B cell (primary cell): ENCODE results near the gene CCND1. TPM values are rescaled to one million over a fixed set of nuclear protein-coding genes. Genes with fewer than 3 reads are reported as not detected.

Experiments
- ATAC-seq: fragments of 200-7000 bp; cut with Tn5 transposase; one replicate; pipeline ENCODE4 v1.10.0; 2021; ENCODE audit warnings: low read depth, mild to moderate bottlenecking, moderate number of reproducible peaks, moderate library complexity
- CTCF ChIA-PET: fragments of 350-600 bp; sonication (Branson Sonifier 250); formaldehyde crosslinking; loops from one replicate; lab custom pipeline; 2021; ENCODE audit warnings: antibody characterized with exemption, inconsistent platforms; lab: Charles Lee
- POLR2A ChIA-PET: fragments of 350-600 bp; sonication (Branson Sonifier 250); formaldehyde crosslinking; loops from one replicate; lab custom pipeline; 2021; ENCODE audit warnings: antibody characterized with exemption; lab: Charles Lee
- DNase-seq: peaks from one replicate; pipeline ENCODE4 v3.0.0; 2013
- H2AFZ ChIP-seq: 2 replicates; pipeline ENCODE4 v1.6.1; 2012; ENCODE audit warnings: mild to moderate bottlenecking, low read depth, low read length; ENCODE audit not compliant: insufficient read depth, poor library complexity, severe bottlenecking
- H3K27ac ChIP-seq, 2 donors: 1 replicate in 1 of 2; 2 replicates in 1 of 2; pipeline ENCODE4 v1.5.1; 2012 to 2013; ENCODE audit warnings: low read length in 2 of 2, mild to moderate bottlenecking in 2 of 2, moderate library complexity in 1 of 2
- H3K27me3 ChIP-seq, 4 experiments: fragments of 200-600 bp in 1 of 4; sonication (generic) in 1 of 4; replicated peaks in 1 of 4; 1 replicate in 2 of 4; 2 replicates in 2 of 4; pipeline versions ENCODE4 v1.6.1 to v1.7.0; 2013 to 2016; ENCODE audit warnings: low read length in 3 of 4, mild to moderate bottlenecking in 2 of 4, mixed read lengths in 1 of 4, moderate library complexity in 1 of 4; ENCODE audit not compliant: insufficient read depth in 4 of 4, control insufficient read depth in 3 of 4; ENCODE audit errors: control extremely low read depth in 1 of 4
- H3K36me3 ChIP-seq, 2 experiments: replicated peaks in 1 of 2; 1 replicate in 1 of 2; 2 replicates in 1 of 2; pipeline versions ENCODE4 v1.6.1 to v1.7.1; 2013; ENCODE audit warnings: low read length in 1 of 2; ENCODE audit not compliant: insufficient read depth in 2 of 2, control insufficient read depth in 1 of 2; ENCODE audit errors: control extremely low read depth in 1 of 2, extremely low read depth in 1 of 2
- H3K4me1 ChIP-seq, 2 donors: fragments of 200-600 bp in 1 of 2; sonication (generic) in 1 of 2; 1 replicate in 1 of 2; 2 replicates in 1 of 2; pipeline versions ENCODE4 v1.5.1 to v1.6.1; 2013 to 2017; ENCODE audit warnings: low read length in 2 of 2; ENCODE audit not compliant: control insufficient read depth in 2 of 2, insufficient read depth in 2 of 2
- H3K4me2 ChIP-seq: replicated peaks from 2 replicates; pipeline ENCODE3; 2012; ENCODE audit warnings: mild to moderate bottlenecking, low read depth, low read length; ENCODE audit not compliant: poor library complexity, severe bottlenecking
- H3K4me3 ChIP-seq, 5 experiments: fragments of 200-600 bp in 1 of 5; sonication (generic) in 1 of 5; 1 replicate in 3 of 5; 2 replicates in 2 of 5; pipeline versions ENCODE4 v1.5.1 to v1.7.0; 2011 to 2016; ENCODE audit warnings: low read length in 4 of 5, mild to moderate bottlenecking in 4 of 5, low read depth in 2 of 5, control low read depth in 1 of 5, moderate library complexity in 1 of 5; ENCODE audit not compliant: insufficient read depth in 1 of 5; ENCODE audit errors: control extremely low read depth in 1 of 5, extremely low read depth in 1 of 5
- H3K79me2 ChIP-seq: fragments of 200-600 bp; sonication (generic); one replicate; pipeline ENCODE4 v1.6.0; 2016; ENCODE audit warnings: low read length; ENCODE audit not compliant: control insufficient read depth, insufficient read depth
- H3K9ac ChIP-seq: fragments of 200-600 bp; sonication (generic); 2 replicates; pipeline ENCODE4 v1.6.1; 2017; ENCODE audit warnings: mild to moderate bottlenecking, low read length, moderate library complexity
- H3K9me3 ChIP-seq, 3 donors: one replicate each; pipeline versions ENCODE4 v1.6.1 to v1.7.1; 2013; ENCODE audit warnings: low read length in 2 of 3; ENCODE audit not compliant: control insufficient read depth in 2 of 3, insufficient read depth in 1 of 3; ENCODE audit errors: control extremely low read depth in 1 of 3
- H4K20me1 ChIP-seq: 2 replicates; pipeline ENCODE4 v1.6.0; 2012; ENCODE audit warnings: mild to moderate bottlenecking, low read length; ENCODE audit not compliant: insufficient read depth, control insufficient read depth, poor library complexity, severe bottlenecking
- H3K27ac Mint-ChIP-seq: one replicate; pipeline ENCODE4 v1.8.0; 2021; ENCODE audit warnings: mixed read lengths
- H3K27me3 Mint-ChIP-seq: one replicate; pipeline ENCODE4 v1.8.0; 2021; ENCODE audit warnings: mixed read lengths
- H3K4me1 Mint-ChIP-seq: one replicate; pipeline ENCODE4 v1.8.0; 2021; ENCODE audit warnings: mixed read lengths
- H3K4me3 Mint-ChIP-seq: one replicate; pipeline ENCODE4 v1.8.0; 2021; ENCODE audit warnings: mixed read lengths
- H3K9me3 Mint-ChIP-seq: one replicate; pipeline ENCODE4 v1.8.0; 2022; ENCODE audit warnings: mixed read lengths; ENCODE audit not compliant: insufficient read depth
- CTCF ChIP-seq: fragments of 200-600 bp; IDR thresholded peaks from one replicate; pipeline ENCODE4 v1.8.0; 2022; ENCODE audit warnings: antibody characterized with exemption, mild to moderate bottlenecking
- EZH2 ChIP-seq: IDR thresholded peaks from 2 replicates; pipeline ENCODE4 v1.6.1; 2012; ENCODE audit warnings: borderline replicate concordance, low read depth, mild to moderate bottlenecking, moderate library complexity, low read length; ENCODE audit not compliant: insufficient read depth, poor library complexity, severe bottlenecking
- WGBS: methylation state at CpG from one replicate; pipeline ENCODE4 v1.1.5; 2013; ENCODE audit warnings: missing lambda C conversion rate; ENCODE audit not compliant: insufficient coverage; 5-methylcytosine and 5-hydroxymethylcytosine counted together
- intact Hi-C: fragments of 100-400 bp; cut with micrococcal nuclease; formaldehyde crosslinking; loops from one replicate; pipeline ENCODE4 v1.10.0; 2022
- polyA plus RNA-seq: library from polyadenylated mRNA; depleted of rRNA; stranded (reverse); fragments of >200 nt; gene quantifications from 2 replicates; pipeline ENCODE4 v1.2.3, GENCODE V29; 2012
- total RNA-seq, 2 donors: library from RNA; stranded (reverse); fragments of 120-200 nt in 1 of 2; gene quantifications; 1 replicate in 1 of 2; 2 replicates in 1 of 2; pipeline versions ENCODE4 v1.2.3 to v1.2.4, GENCODE V29; 2013 to 2022

Gene CCND1
- total and polyA plus RNA-seq, 2 donors (not counting 1 experiment from before 2014, with no cell fraction given): 4.9 to 8.8 TPM

DNA sequence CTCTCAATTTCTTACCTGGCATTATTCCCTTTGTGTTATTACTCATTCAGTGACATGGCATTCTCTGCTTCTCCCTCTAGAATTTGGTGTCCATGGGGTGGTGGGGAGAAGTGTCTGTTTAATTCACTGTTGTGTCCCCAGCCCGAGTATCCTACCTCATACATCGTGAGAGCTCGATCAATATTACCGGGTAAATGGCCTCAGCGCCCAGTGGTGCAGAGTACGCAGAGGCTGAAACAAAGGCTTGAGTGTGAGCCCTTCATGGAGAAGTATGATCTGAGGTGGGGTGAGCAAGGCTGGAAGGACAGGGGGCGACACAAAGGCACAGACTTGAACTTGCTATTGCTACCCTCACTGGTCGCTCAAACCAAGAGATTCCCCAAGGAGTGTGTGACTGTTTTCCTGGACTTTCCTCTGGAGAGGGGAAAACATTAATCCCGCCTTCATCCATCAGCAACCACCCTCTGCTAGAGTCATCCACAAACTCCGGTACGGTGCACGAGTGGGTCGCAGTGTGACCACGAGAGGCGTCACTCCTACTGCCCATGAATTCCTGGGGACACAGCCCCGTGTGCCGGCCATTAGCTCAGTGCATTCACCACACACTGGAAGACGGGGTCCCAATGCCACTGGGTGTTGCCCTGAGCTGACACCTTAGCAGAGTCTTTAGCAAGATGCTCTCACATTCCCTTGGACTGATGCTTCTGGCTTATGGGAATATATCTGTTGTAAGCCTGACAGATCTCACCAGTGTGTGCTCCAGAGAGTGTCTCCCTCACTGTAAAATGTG lies 35.0 kb upstream of the CCND1 start:
- intact Hi-C loops: no loop called here
- TF ChIP-seq EZH2 (no peak), CTCF (no peak)
- Mint-ChIP-seq H3K4me1 (no peaks in the 10 kb centered on the region), H3K27me3 (peaks cover 58% of the 10 kb centered on the region), H3K4me3 (no peak overlapping the region), H3K9me3 (no peaks in the 10 kb centered on the region), H3K27ac (no peak overlapping the region)
- DNase-seq: no peak
- H3K79me2 ChIP-seq: no peaks in the 10 kb centered on the region
- H3K9ac ChIP-seq: no peak overlapping the region
- H3K36me3 ChIP-seq: no peaks in the 10 kb centered on the region
- no peaks in the 10 kb centered on the region for H3K4me1 ChIP-seq
- ChIA-PET POLR2A (no interaction called here), CTCF (no interaction called here)
- no peak overlapping the region for H3K27ac ChIP-seq
- WGBS: 91% methylated on average over 18 of the region's 18 CpGs
- no peak for ATAC-seq
- H4K20me1 ChIP-seq: no peaks in the 10 kb centered on the region
- peaks cover 0 to 13% (median 3%) of the 10 kb centered on the region in 4 experiments for H3K27me3 ChIP-seq
- peaks cover 3 to 9% (median 4%) of the 10 kb centered on the region in 3 donors for H3K9me3 ChIP-seq
- no peak overlapping the region for H2AFZ ChIP-seq
- H3K4me3 ChIP-seq: no peak overlapping the region
- no peak overlapping the region for H3K4me2 ChIP-seq

DNA sequence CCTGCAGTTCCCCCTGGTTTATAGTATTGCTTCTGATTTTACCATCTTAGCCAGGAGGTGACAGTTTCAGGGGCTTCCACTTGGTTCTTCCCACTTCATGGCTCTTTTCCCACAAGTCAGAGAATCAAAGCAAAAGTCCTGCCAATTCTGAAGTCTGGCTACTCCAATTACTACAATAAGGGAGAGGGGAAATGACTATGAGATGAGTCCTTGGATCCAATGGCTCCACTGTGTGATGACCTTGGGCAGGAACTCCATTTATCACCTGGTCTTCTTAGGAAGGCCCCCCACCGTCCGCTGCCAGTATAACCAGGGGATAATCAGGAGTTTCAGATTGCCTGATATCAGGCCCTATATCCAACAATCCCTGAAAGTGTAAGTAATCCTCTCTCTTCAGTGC lies 31.6 kb upstream of the CCND1 start:
- intact Hi-C loops: no loop called here
- TF ChIP-seq EZH2 (no peak), CTCF (no peak)
- DNase-seq: no peak
- H3K4me3 Mint-ChIP-seq: no peak overlapping the region
- peaks cover 0 to 12% (median 3%) of the 10 kb centered on the region in 4 experiments for H3K27me3 ChIP-seq
- H3K4me1 Mint-ChIP-seq: no peaks in the 10 kb centered on the region
- no peak overlapping the region for H3K9ac ChIP-seq
- WGBS: 71% methylated on average over 1 of the region's 2 CpGs
- no peaks in the 10 kb centered on the region for H3K79me2 ChIP-seq
- ChIA-PET POLR2A (no interaction called here), CTCF (no interaction called here)
- no peaks in the 10 kb centered on the region for H3K4me1 ChIP-seq
- no peak overlapping the region for H3K4me3 ChIP-seq
- peaks cover 51% of the 10 kb centered on the region for H3K27me3 Mint-ChIP-seq
- no peak overlapping the region for H3K4me2 ChIP-seq
- H2AFZ ChIP-seq: no peak overlapping the region
- H3K36me3 ChIP-seq: no peaks in the 10 kb centered on the region
- no peaks in the 10 kb centered on the region for H3K9me3 Mint-ChIP-seq
- ATAC-seq: no peak
- H4K20me1 ChIP-seq: no peaks in the 10 kb centered on the region
- no peak overlapping the region for H3K27ac Mint-ChIP-seq
- H3K9me3 ChIP-seq: peaks cover 0 to 9% (median 4%) of the 10 kb centered on the region in 3 donors
- H3K27ac ChIP-seq: no peak overlapping the region
